ENCODE measurements around the gene SEC14L5.

Gene SEC14L5

DNA sequence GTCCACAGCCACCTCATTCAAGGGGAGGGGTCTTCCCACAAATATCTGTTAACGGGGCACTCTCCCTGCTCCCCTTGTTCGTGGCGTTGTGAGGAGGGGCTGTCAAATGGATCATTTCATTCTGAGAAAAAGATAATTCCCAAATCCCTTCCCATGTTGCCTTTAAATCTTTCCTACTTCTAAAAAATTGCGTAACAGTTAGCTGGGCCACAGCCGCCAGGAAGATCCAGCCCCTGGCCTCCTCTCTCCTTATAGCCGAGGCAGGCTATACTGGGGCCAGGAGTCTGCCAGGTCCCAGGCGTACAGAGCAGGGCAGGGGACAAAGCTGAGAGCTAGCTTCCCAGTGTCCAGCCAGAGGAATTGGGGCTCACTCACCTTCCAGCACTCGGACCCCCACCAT lies 107.2 kb downstream of the SEC14L5 start:
- peaks cover 16% of the 10 kb centered on the region for H3K27me3 Mint-ChIP-seq
- H3K4me1 Mint-ChIP-seq (ENCODE audit: low read depth) = no peaks in the 10 kb centered on the region
- no peak overlapping the region for H3K4me3 Mint-ChIP-seq
- H3K27ac Mint-ChIP-seq = no peak overlapping the region
- H3K9me3 Mint-ChIP-seq = no peaks in the 10 kb centered on the region
- H3K36me3 Mint-ChIP-seq (ENCODE audit: low read depth) = no peaks in the 10 kb centered on the region
- intact Hi-C loops (cut with micrococcal nuclease) = no loop called here

DNA sequence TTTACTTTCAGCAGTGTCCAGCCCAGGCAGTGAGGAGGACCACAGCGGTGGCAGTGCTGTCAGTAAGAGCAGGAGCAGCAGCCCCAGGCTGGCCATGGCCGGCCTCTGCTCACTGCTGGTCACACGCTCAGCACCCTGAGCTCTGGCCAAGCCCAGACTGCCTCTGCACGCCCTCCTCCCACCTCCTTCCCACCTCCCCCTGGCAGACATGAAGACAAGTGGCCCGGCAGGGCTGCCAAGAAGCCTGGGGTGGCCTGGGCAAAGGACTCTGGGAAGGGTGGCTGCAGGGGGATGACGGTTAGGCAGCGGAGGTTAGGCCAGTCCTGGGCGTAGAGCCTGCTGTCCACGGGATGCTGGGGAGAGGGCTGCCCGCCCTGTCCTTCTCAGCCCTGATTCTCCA lies 107.7 kb downstream of the SEC14L5 start, which contains the start of gene C16orf89:
Gene C16orf89, minus strand, starts transcription at position 144 of the 400 bp plus-strand sequence. Its CDS starts 48 bp downstream, at position 96.
- H3K4me3 Mint-ChIP-seq = no peak within 1 kb of the TSS
- no peak within 1 kb of the TSS for H3K27ac Mint-ChIP-seq
- H3K36me3 Mint-ChIP-seq (ENCODE audit: low read depth) = no peaks in the 10 kb centered on the region
- H3K27me3 Mint-ChIP-seq = peaks cover 16% of the 10 kb centered on the region
- no peaks in the 10 kb centered on the region for H3K9me3 Mint-ChIP-seq
- intact Hi-C loops (cut with micrococcal nuclease) = no loop called here
- H3K4me1 Mint-ChIP-seq (ENCODE audit: low read depth) = no peaks in the 10 kb centered on the region

DNA sequence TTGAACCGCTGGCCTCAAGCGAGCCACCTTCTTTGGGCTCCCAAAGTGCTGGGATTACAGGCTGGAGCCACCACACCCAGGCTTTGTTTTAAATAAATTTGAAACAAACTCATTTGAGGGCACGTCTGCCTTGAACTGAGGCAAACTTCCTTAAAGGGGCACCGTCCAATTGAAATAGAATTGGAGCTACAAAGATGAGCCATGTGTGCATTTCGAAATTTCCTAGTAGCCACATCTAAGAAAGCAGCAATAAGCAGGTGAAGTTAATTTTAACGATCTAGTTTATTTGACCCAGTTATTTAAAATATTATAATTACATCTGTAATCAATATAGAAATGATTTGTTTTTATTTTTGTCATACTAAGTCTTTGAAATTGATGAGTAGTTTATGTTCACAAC lies 108.4 kb downstream of the SEC14L5 start:
- H3K27me3 Mint-ChIP-seq = peaks cover 16% of the 10 kb centered on the region
- intact Hi-C loops (cut with micrococcal nuclease) = no loop called here
- no peak overlapping the region for H3K4me3 Mint-ChIP-seq
- H3K36me3 Mint-ChIP-seq (ENCODE audit: low read depth) = peaks cover 1% of the 10 kb centered on the region
- no peaks in the 10 kb centered on the region for H3K9me3 Mint-ChIP-seq
- peaks cover 6% of the 10 kb centered on the region for H3K4me1 Mint-ChIP-seq (ENCODE audit: low read depth)
- H3K27ac Mint-ChIP-seq = no peak overlapping the region
